Airway epithelial cell (primary cell): ENCODE measurements around the gene TAS2R4. TPM values are rescaled to one million over a fixed set of nuclear protein-coding genes. Genes with fewer than 3 reads are reported as not detected.

Experiments used
- total RNA-seq: library from RNA; depleted of rRNA; stranded (reverse); fragments of >200 nt; gene quantifications from 2 replicates; pipeline ENCODE4 v1.2.3, GENCODE V29; 2015

The TAS2R4 gene
- 0.42 and 0.49 TPM in 2 replicates for total RNA-seq

GRCh38 chr7:141776374-141776773 lies at the start of gene TAS2R4:
TAS2R4 (plus strand) TSS chr7:141776674; CDS start chr7:141778489, 1,815 bp downstream.

GRCh38 chr7:141737836-141738591 lies 38.5 kb upstream of the TAS2R4 start, which contains the start of gene SSBP1:
SSBP1 (plus strand) TSS chr7:141738358; CDS start chr7:141739167, 809 bp downstream.

GRCh38 chr7:141763797-141764196 lies 12.7 kb upstream of the TAS2R4 start, which contains the start of gene TAS2R3:
TAS2R3 (plus strand) TSS chr7:141764097; CDS start chr7:141764159, 62 bp downstream.

GRCh38 chr7:141789917-141790316 lies 13.4 kb downstream of the TAS2R4 start, which contains the start of gene TAS2R5:
TAS2R5 (plus strand) TSS chr7:141790217; CDS start chr7:141790362, 145 bp downstream.

Other genes starting within 250 kb of the TAS2R4 start
- 21.1 and 26.1 TPM in 2 replicates for gene AGK, start 225.3 kb upstream of the TAS2R4 start, total RNA-seq
- gene DENND11, start 74.5 kb upstream of the TAS2R4 start, total RNA-seq, result 6.4 and 8.7 TPM in 2 replicates
- gene WEE2, start 68.3 kb upstream of the TAS2R4 start, total RNA-seq, result not detected in 2 replicates
- 228 and 276 TPM in 2 replicates for gene SSBP1, start 38.3 kb upstream of the TAS2R4 start, total RNA-seq
- 0.35 and 0.70 TPM in 2 replicates for gene TAS2R3, start 12.6 kb upstream of the TAS2R4 start, total RNA-seq
- 0.14 and 0.79 TPM in 2 replicates for gene TAS2R5, start 13.5 kb downstream of the TAS2R4 start, total RNA-seq
- not detected in 2 replicates for gene PRSS37, start 64.8 kb downstream of the TAS2R4 start, total RNA-seq
- not detected in 2 replicates for gene OR9A4, start 139.7 kb downstream of the TAS2R4 start, total RNA-seq
- gene CLEC5A, start 170.3 kb downstream of the TAS2R4 start, total RNA-seq, result not detected in 2 replicates
- not detected in 2 replicates for gene TAS2R38, start 197.1 kb downstream of the TAS2R4 start, total RNA-seq
- under 0.01 TPM in 1 of 2 replicates, not detected in the other for gene MGAM, start 219.2 kb downstream of the TAS2R4 start, total RNA-seq